HG02642 (cell line): ENCODE results near the gene SHTN1.
A peak's percentile ranks its signal among the peaks of the same experiment; 100 is the strongest.

Experiments
- ATAC-seq: cut with Tn5 transposase; IDR thresholded peaks from one replicate; pipeline ENCODE4 v1.9.1; 2021; ENCODE audit warnings: mild to moderate bottlenecking; ENCODE audit not compliant: unreplicated experiment, poor library complexity

The SHTN1 gene, protein sequence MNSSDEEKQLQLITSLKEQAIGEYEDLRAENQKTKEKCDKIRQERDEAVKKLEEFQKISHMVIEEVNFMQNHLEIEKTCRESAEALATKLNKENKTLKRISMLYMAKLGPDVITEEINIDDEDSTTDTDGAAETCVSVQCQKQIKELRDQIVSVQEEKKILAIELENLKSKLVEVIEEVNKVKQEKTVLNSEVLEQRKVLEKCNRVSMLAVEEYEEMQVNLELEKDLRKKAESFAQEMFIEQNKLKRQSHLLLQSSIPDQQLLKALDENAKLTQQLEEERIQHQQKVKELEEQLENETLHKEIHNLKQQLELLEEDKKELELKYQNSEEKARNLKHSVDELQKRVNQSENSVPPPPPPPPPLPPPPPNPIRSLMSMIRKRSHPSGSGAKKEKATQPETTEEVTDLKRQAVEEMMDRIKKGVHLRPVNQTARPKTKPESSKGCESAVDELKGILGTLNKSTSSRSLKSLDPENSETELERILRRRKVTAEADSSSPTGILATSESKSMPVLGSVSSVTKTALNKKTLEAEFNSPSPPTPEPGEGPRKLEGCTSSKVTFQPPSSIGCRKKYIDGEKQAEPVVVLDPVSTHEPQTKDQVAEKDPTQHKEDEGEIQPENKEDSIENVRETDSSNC

DNA sequence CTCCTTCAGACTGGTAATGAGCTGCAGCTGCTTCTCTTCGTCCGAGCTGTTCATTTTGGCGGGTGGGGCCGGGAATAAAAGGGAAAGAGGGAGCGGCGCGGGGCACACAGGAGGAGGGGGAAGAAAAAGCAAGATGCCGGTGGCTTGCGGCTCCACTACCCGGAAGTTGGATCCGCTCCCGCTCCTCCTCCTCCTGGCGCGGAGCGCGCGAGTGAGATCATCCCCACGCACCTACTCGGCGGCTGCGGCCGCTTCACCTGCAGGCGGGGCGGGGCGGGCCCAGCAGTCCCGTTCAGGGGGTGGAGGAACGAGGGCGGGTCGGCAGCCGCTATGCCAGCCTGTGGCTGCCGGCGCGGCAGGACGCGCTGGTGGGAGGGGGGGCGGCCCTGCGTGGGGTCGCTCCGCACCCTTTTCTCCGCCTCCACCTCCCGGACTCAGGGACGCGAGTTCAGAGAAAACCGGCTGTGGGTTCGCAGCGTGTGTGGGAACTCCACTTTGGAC lies at the start of gene SHTN1:
Gene SHTN1 (minus strand): TSS at position 162 of the 501 bp plus-strand sequence. CDS start 108 bp downstream, at position 54.
- ATAC-seq, result peak; percentile 67

DNA sequence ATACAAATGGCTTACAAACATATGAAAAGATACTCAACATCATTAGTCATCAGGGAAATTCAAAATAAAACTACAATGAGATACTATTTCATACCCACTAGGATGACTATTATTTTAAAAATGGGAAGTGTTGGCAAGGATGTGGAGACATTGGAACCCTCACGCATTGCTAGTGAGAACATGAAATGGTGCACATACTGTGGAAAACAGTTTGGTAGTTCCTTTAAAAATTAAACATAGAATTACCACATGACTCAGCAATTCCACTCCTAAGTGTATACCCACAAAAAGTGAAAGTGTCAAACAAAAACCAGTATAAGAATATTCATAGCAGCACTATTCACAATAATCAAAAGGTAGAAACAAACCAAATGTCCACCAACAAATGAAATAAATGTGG lies 48.5 kb upstream of the SHTN1 start:
- no peak for ATAC-seq

DNA sequence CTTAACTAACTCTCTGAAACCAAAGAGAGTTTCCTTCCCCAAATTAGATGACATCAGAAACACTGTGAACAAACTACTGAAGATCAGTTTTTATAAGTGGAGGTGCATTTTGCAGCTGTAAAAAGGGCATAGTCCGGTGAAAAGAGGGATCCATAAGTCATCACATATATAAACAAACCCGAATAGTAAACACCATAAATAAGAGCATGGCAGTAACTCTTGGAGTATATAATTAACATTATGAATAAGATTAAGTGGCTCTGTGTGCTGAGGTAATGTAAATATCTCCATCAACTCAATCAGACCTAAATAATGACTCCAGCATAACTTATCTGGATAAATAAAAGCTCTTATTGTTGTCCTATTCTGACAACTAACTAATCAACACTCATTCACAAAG lies 43.0 kb upstream of the SHTN1 start:
- ATAC-seq, result no peak

GRCh38 chr10:117016266-117016665 lies 11.3 kb upstream of the SHTN1 start:
- no peak for ATAC-seq

DNA sequence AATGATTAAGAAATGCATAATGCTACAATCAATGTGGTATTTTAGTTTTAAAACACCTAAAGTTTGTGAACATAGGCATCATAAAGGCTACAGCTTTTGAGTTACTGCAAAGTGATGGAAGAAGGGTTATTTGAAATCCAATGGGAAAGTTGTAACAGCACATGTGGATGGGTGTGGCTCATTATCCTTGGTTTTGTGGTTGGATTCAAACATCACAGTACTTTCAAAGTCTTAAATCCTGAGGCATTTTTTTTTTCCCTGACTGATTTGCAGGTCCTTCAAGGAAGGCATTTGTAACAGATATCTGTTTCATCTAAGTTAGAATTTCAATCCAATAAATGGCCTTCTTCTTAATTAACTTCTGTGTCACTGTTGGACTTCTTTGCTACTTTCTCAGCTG lies 9.8 kb upstream of the SHTN1 start:
- no peak for ATAC-seq

DNA sequence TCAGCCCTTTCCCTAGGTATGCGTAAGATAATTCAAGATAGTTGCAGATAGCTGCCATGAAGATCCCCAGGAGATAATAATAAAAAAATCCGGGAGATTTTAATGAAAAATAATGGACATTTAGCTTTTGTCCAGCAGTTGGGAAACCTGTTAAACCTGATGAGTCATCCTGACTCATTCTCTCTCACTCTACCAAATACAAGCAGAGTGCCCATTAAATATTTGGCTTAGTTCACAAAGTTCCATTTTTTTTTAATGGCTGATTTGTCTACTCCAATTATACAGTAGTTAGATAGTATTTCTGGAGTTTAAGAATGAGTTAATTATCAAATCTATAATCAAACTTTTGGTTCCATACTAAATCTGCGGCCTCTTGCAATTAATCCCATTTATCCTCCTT lies 2.1 kb upstream of the SHTN1 start:
- no peak for ATAC-seq

DNA sequence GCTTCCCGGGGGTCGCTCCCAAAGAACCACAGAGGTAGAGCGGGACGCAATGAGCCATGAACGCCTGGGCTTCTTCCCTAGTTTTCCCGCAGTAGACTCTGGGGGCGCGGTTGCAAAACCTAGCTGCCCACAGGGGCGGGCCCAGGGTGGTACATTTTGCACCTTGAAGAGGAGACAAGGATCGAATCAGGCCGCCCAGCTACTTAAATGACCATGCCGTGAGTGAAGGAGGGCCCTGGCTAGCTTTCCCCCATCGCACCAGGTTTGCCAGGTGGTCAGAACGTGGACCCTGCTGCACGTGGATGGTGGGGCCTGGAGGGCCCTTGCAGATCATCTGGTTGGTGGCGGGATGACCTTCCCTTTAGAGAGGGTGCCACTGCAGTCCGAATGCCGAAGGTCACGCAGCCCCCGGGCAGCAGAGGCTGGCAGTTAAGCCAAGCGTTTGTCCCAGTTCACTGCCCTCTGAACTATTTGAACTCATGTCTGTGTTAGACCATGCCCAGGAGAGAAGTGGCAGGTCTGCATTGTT lies 604 bp upstream of the SHTN1 start:
- ATAC-seq, result peak; percentile 7

GRCh38 chr10:117004227-117005025 lies 561 bp downstream of the SHTN1 start:
- ATAC-seq, result peak; percentile 65

- ATAC-seq, result no peak
Measured at GRCh38 chr10:117003336-117003735, 1.7 kb downstream of the SHTN1 start.

- ATAC-seq, result no peak
Measured at GRCh38 chr10:117002206-117002605, 2.8 kb downstream of the SHTN1 start.

- ATAC-seq, result no peak
Measured at GRCh38 chr10:117001144-117001543, 3.8 kb downstream of the SHTN1 start.

- no peak for ATAC-seq
Measured at GRCh38 chr10:117000580-117000979, 4.4 kb downstream of the SHTN1 start.

- no peak for ATAC-seq
Measured at GRCh38 chr10:116998172-116998571, 6.8 kb downstream of the SHTN1 start.

GRCh38 chr10:116997015-116997414 lies 8.0 kb downstream of the SHTN1 start:
- ATAC-seq, result no peak

DNA sequence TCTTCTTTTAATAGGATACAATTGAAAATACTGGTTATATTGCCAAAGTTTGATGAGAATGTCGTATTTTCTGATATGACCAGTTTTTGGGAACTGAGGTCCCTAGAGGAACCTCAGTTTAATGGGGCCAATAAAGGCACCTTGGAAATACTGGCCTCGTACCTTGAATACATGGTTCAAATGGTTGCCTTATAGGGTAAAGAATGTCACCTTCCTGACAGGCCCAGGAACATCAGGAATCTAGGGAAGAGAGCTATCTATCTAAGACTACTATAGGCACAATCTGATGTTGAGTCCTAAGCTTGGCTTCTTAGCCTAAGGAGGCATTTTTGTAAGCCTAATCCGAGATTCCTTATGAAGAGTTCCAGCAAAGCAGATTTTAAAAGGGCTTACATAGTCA lies 9.3 kb downstream of the SHTN1 start:
- no peak for ATAC-seq

- no peak for ATAC-seq
Measured at GRCh38 chr10:116994113-116994890, 10.7 kb downstream of the SHTN1 start.

GRCh38 chr10:116993610-116994009 lies 11.4 kb downstream of the SHTN1 start:
- no peak for ATAC-seq

DNA sequence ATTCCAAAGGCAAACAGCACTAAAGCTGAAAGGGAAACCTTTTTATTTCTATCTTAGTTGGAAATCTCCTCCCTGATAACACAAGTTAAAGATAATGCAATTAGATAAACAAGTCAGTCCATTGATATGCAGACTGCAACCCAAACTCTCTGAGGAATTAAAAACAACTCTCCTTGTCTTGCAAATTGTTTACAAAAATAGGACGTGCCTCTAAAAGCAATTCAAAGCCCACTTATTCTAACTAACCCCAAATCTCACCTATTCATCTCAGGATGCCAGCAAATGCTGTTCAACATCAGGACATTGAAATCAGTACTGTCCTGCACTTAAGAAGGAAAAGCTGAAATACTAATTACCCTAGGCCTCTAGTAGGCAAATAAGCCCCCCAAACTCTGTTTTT lies 12.8 kb downstream of the SHTN1 start:
- no peak for ATAC-seq

DNA sequence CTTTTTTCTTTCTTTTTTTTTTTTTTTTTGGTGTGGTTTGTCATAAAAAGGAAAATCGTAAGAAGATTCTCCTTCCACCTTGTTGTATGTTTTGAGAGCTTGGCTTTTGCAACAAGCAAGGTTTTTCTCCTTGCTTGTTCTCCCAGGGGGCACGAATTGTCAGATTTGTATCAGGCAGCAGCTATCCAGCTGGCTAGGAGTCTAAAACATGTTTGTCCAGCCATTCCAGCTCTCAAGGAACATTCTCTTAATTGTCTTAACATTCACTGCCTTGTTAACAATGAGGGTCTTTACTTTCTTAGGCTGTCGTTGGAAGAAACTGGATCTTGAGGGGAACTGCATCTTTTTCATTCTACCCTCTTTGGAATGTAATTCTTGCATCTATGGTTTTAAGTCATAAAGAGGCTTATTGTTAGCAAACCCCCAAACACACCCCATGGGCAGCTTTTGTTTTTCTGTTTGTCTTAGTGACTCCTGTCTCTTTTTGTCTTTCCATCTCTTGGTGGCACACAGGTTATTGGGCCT lies 14.6 kb downstream of the SHTN1 start:
- ATAC-seq, result no peak

- no peak for ATAC-seq
Measured at GRCh38 chr10:116989439-116989838, 15.5 kb downstream of the SHTN1 start.
